ENCODE results near the gene CST6.

CST6 gene

DNA sequence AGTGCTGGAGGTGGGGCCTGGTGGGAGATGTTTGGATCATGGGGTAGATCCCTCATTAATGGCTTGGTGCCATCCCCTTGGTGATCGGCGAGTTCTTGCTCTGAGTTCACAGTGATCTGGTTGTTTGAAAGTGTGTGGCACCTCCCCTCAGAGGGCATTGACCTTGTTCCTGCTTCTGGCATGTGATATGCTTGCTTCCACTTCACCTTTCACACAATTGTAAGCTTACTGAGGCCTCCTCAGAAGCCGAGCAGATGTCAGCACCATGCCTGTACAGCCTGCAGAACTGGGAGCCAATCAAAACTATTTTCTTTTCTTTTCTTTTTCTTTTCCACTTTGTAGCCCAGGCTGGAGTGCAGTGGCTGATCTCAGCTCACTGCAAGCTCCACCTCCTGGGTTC is 25.5 kb downstream of the CST6 start:
- H3K9ac ChIP-seq (ENCODE audit: low read length): no peak overlapping the region
- no peaks in the 10 kb centered on the region for H3K36me3 ChIP-seq (replicated peaks; ENCODE audit: low read depth, low read length)
- H3K79me2 ChIP-seq (ENCODE audit: low read length): no peaks in the 10 kb centered on the region
- H3K4me2 ChIP-seq (ENCODE audit: low read length): no peak overlapping the region
- no peak overlapping the region for H3K4me3 ChIP-seq (ENCODE audit: low read length)
- no peaks in the 10 kb centered on the region; the same call in 1 of the 2 replicates for H3K27me3 ChIP-seq (ENCODE audit: low read depth, low read length)
- no peaks in the 10 kb centered on the region for H3K9me3 ChIP-seq (ENCODE audit: insufficient read depth, low read length)
- H3K4me1 ChIP-seq (ENCODE audit: low read length): peaks cover 4% of the 10 kb centered on the region
- TF ChIP-seq EZH2phosphoT487 (IDR thresholded peaks at IDR 0.05; ENCODE audit: low read depth): no peak
- TF ChIP-seq, protein P1, sequence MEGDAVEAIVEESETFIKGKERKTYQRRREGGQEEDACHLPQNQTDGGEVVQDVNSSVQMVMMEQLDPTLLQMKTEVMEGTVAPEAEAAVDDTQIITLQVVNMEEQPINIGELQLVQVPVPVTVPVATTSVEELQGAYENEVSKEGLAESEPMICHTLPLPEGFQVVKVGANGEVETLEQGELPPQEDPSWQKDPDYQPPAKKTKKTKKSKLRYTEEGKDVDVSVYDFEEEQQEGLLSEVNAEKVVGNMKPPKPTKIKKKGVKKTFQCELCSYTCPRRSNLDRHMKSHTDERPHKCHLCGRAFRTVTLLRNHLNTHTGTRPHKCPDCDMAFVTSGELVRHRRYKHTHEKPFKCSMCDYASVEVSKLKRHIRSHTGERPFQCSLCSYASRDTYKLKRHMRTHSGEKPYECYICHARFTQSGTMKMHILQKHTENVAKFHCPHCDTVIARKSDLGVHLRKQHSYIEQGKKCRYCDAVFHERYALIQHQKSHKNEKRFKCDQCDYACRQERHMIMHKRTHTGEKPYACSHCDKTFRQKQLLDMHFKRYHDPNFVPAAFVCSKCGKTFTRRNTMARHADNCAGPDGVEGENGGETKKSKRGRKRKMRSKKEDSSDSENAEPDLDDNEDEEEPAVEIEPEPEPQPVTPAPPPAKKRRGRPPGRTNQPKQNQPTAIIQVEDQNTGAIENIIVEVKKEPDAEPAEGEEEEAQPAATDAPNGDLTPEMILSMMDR (IDR thresholded peaks at IDR 0.05; ENCODE audit: low read depth, low read length): no peak
- H3K27ac ChIP-seq (ENCODE audit: low read length): no peak overlapping the region
- no peaks in the 10 kb centered on the region for H4K20me1 ChIP-seq (ENCODE audit: insufficient read depth, low read length)
- no peak overlapping the region for H2AFZ ChIP-seq (ENCODE audit: low read depth, low read length)

DNA sequence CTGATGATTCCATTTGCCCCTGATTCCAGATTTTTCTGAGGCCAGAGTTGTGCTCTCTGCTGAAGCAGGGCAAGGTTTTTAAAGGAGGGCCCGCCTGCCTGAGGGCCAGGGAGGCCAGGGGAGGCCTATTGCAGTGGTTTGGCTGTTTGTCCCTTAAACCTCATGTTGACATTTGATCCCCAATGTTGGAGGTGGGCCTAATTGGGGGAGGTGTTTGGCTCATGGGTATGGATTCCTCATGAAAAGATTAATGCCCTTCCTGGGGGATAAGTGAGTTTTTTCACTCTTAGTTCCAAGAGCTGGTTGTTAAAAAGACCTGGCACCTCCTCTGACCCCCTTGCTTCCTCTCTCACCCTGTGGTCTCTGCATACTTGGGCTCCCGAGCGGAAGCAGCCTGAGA is 28.0 kb downstream of the CST6 start:
- Histone ChIP-seq H3K4me2 (ENCODE audit: low read length) (no peak overlapping the region), H3K4me1 (ENCODE audit: low read length) (peaks cover 3% of the 10 kb centered on the region; the same call in 1 of the 2 replicates), H3K27me3 (ENCODE audit: low read depth, low read length) (no peaks in the 10 kb centered on the region; the same call in 1 of the 2 replicates), H3K9ac (ENCODE audit: low read length) (no peak overlapping the region), H3K27ac (ENCODE audit: low read length) (no peak overlapping the region), H3K9me3 (ENCODE audit: insufficient read depth, low read length) (no peaks in the 10 kb centered on the region), H3K36me3 (replicated peaks; ENCODE audit: low read depth, low read length) (no peaks in the 10 kb centered on the region), H2AFZ (ENCODE audit: low read depth, low read length) (no peak overlapping the region), H3K79me2 (ENCODE audit: low read length) (no peaks in the 10 kb centered on the region), H4K20me1 (ENCODE audit: insufficient read depth, low read length) (no peaks in the 10 kb centered on the region), H3K4me3 (ENCODE audit: low read length) (no peak overlapping the region)
- TF ChIP-seq EZH2phosphoT487 (IDR thresholded peaks at IDR 0.05; ENCODE audit: low read depth): no peak
- TF ChIP-seq, protein P1 (IDR thresholded peaks at IDR 0.05; ENCODE audit: low read depth, low read length): no peak

DNA sequence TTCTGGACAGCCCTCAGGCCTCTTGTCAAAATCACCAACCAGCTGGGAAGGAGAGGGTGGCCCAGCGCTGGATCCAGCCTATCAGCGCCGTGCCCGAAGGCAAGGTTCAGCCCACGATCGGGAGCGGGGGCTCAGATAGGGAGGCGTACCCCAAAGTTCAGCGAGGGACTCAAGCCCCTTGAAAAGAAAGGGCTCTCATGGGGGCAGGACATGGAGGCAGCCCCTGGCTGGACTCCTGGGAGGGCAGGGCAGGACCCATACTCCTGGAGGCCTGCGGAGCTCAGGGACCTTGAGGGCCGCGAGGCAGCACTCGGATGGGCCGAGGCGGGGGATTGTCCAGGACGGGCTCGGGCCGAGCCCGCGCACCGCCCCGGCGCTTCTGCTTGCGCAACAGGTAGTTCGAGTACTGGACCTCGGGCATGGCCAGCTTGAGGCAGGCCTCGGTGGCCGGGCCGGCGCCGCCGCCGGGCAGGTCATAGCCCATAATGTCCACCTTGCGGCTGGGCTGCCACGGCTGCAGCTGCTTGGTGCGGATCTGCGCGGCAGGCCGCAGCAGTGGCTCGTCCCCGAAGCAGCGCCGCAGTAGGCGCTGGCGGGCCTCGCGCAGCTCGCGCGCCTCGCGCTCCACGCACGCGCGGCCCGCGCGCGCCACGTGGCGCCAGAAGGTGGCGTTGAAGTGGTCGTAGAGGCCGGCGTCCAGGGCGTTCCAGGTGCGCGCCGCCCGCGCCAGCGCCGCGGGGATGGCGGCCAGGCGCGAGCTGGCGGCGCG is 30.6 kb downstream of the CST6 start:
- no peaks in the 10 kb centered on the region for H3K27me3 ChIP-seq (ENCODE audit: low read depth, low read length)
- no peak for TF ChIP-seq EZH2phosphoT487 (IDR thresholded peaks at IDR 0.05; ENCODE audit: low read depth)
- no peak overlapping the region for H2AFZ ChIP-seq (ENCODE audit: low read depth, low read length)
- no peaks in the 10 kb centered on the region for H4K20me1 ChIP-seq (ENCODE audit: insufficient read depth, low read length)
- H3K36me3 ChIP-seq (replicated peaks; ENCODE audit: low read depth, low read length): no peaks in the 10 kb centered on the region
- no peak overlapping the region for H3K9ac ChIP-seq (ENCODE audit: low read length)
- peaks cover 11% of the 10 kb centered on the region; the same call in 1 of the 2 replicates for H3K4me1 ChIP-seq (ENCODE audit: low read length)
- H3K79me2 ChIP-seq (ENCODE audit: low read length): no peaks in the 10 kb centered on the region
- H3K9me3 ChIP-seq (ENCODE audit: insufficient read depth, low read length): no peaks in the 10 kb centered on the region
- no peak overlapping the region for H3K4me2 ChIP-seq (ENCODE audit: low read length)
- no peak overlapping the region for H3K4me3 ChIP-seq (ENCODE audit: low read length)
- H3K27ac ChIP-seq (ENCODE audit: low read length): no peak overlapping the region

DNA sequence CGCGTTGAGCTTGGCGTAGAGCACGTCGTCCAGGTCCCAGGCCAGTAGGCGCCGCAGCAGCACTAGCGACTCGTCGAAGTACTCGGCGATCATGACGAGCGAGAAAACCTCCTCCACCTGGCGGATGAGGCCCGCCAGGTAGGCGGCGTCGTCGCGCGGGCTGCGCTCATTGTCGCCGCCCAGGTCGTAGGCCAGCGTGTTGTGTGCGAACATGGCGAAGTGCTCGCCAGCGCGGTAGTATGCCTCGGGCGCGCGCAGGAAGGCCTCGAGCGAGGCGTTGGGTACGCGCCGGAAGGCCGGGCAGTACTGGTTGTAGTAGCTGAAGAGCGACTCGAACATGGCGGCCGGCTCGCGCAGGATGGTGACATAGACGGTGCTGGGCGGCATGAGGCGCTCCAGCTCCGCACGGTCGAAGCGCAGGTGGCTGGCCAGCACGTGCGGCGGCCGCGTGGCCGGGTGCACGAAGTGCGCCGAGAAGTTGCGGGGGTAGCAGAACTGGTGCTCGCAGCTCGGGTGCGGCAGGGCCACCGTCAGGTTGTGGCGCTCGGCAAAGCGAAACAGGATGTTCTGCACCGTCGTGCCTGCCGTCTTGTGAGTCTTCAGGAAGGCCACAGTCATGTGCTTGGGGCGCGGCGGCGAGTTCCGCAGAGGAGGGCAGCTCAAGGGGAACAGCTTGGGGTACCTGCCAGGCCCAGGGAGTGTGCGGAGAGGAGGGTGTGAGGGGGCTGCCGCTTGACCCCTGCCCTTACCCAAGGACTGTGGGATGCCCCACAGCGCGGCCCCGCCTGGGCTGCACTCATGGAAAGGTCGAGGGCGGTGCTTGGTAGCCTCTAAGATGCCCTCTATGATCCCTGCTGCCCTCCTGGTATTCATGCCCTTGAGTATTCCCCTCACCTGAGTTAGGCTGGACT is 31.4 kb downstream of the CST6 start:
- no peaks in the 10 kb centered on the region for H3K79me2 ChIP-seq (ENCODE audit: low read length)
- no peaks in the 10 kb centered on the region for H3K36me3 ChIP-seq (replicated peaks; ENCODE audit: low read depth, low read length)
- no peaks in the 10 kb centered on the region for H3K27me3 ChIP-seq (ENCODE audit: low read depth, low read length)
- H4K20me1 ChIP-seq (ENCODE audit: insufficient read depth, low read length): no peaks in the 10 kb centered on the region
- no peak overlapping the region for H3K9ac ChIP-seq (ENCODE audit: low read length)
- H2AFZ ChIP-seq (ENCODE audit: low read depth, low read length): no peak overlapping the region
- peaks cover 11% of the 10 kb centered on the region; the same call in 1 of the 2 replicates for H3K4me1 ChIP-seq (ENCODE audit: low read length)
- no peaks in the 10 kb centered on the region for H3K9me3 ChIP-seq (ENCODE audit: insufficient read depth, low read length)
- no peak overlapping the region for H3K4me3 ChIP-seq (ENCODE audit: low read length)
- no peak overlapping the region for H3K27ac ChIP-seq (ENCODE audit: low read length)
- TF ChIP-seq EZH2phosphoT487 (IDR thresholded peaks at IDR 0.05; ENCODE audit: low read depth): no peak
- TF ChIP-seq, protein P1 (IDR thresholded peaks at IDR 0.05; ENCODE audit: low read depth, low read length): no peak
- no peak overlapping the region for H3K4me2 ChIP-seq (ENCODE audit: low read length)

All from OCI-LY3 (cell line).